ENCODE results near the gene EPHA1. TPM values are rescaled to one million over a fixed set of nuclear protein-coding genes. Genes with fewer than 3 reads are reported as not detected.

The EPHA1 gene
- total and polyA plus RNA-seq, 2 donors (not counting 1 experiment from before 2014, with no cell fraction given) = 0.39 to 0.49 TPM

DNA sequence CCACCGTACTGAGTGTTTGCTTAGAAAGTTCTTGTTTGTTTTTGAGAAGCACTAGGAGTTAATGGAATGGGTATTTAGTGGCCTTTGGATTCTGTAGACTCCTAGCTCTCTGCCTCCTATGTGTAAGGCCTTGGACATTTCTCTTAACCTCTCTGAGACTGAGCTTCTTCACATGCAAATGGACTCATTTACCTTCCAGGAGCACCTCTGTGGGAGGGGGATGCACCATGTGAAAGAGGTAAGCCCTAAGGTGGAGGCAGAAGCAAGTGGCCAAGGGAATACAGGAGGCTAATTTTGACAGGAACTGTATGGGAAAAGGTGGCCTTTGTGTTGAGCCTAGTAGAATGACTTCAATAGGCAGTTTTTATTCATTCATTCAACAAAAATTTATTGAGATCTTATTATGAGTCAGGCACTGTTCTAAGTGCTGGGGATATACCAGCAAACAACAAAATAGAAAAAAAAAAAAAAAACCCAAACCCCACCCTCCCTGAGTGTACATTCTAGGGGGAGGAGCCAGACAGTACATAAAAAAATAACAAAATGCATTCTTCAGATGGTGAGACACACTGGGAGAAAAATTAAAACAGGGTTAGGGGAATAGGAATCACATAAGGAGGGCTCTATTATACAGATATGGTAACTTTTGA, 9.2 kb upstream of the EPHA1 start:
- Mint-ChIP-seq H3K27ac (no peak overlapping the region), H3K9me3 (ENCODE audit: insufficient read depth) (no peaks in the 10 kb centered on the region), H3K4me3 (no peak overlapping the region), H3K27me3 (peaks cover 42% of the 10 kb centered on the region), H3K4me1 (no peaks in the 10 kb centered on the region)
- ChIA-PET CTCF (interaction anchor here (0.7 to 5.3 kb wide), 15 partner anchors 9 to 335 kb away, joined by 3 to 172 read pairs (median 4); partner anchors contain the start of gene TAS2R40), POLR2A (no interaction called here)
- DNase-seq = no peak
- H3K4me2 ChIP-seq (replicated peaks; ENCODE audit: low read depth, low read length, poor library complexity, severe bottlenecking) = no peak overlapping the region
- no peaks in the 10 kb centered on the region for H3K4me1 ChIP-seq (ENCODE audit: control insufficient read depth in 2 of 2, insufficient read depth in 2 of 2, low read length in 2 of 2)
- no peak overlapping the region for H3K27ac ChIP-seq (ENCODE audit: low read length in 2 of 2)
- no peaks in the 10 kb centered on the region for H3K36me3 ChIP-seq (replicated peaks in 1 of 2; ENCODE audit: control extremely low read depth in 1 of 2, control insufficient read depth in 1 of 2, extremely low read depth in 1 of 2, insufficient read depth in 2 of 2, low read length in 1 of 2)
- no CpG with 5 or more reads among the region's 1 CpG for WGBS (ENCODE audit: insufficient coverage)
- peaks cover 0 to 24% (median 14%) of the 10 kb centered on the region in 4 experiments for H3K27me3 ChIP-seq (replicated peaks in 1 of 4; ENCODE audit: control extremely low read depth in 1 of 4, control insufficient read depth in 3 of 4, insufficient read depth in 4 of 4, low read length in 3 of 4)
- intact Hi-C loops (cut with micrococcal nuclease) = loop anchor here (10.0 kb wide), 1 partner anchor 53 kb away; the partner anchor contains the start of gene FAM131B
- H3K79me2 ChIP-seq (ENCODE audit: control insufficient read depth, insufficient read depth, low read length) = no peaks in the 10 kb centered on the region
- no peak overlapping the region for H3K4me3 ChIP-seq (ENCODE audit: control extremely low read depth in 1 of 5, extremely low read depth in 1 of 5, insufficient read depth in 1 of 5, low read depth in 2 of 5, low read length in 4 of 5)
- H3K9me3 ChIP-seq (ENCODE audit: control extremely low read depth in 1 of 3, control insufficient read depth in 2 of 3, insufficient read depth in 1 of 3, low read length in 2 of 3) = no peaks in the 10 kb centered on the region
- ATAC-seq (ENCODE audit: low read depth) = no peak
- no peaks in the 10 kb centered on the region for H4K20me1 ChIP-seq (ENCODE audit: control insufficient read depth, insufficient read depth, low read length, poor library complexity, severe bottlenecking)
- no peak for TF ChIP-seq EZH2 (IDR thresholded peaks at IDR 0.05; ENCODE audit: borderline replicate concordance, insufficient read depth, low read depth, low read length, poor library complexity, severe bottlenecking)
- TF ChIP-seq, protein P1, sequence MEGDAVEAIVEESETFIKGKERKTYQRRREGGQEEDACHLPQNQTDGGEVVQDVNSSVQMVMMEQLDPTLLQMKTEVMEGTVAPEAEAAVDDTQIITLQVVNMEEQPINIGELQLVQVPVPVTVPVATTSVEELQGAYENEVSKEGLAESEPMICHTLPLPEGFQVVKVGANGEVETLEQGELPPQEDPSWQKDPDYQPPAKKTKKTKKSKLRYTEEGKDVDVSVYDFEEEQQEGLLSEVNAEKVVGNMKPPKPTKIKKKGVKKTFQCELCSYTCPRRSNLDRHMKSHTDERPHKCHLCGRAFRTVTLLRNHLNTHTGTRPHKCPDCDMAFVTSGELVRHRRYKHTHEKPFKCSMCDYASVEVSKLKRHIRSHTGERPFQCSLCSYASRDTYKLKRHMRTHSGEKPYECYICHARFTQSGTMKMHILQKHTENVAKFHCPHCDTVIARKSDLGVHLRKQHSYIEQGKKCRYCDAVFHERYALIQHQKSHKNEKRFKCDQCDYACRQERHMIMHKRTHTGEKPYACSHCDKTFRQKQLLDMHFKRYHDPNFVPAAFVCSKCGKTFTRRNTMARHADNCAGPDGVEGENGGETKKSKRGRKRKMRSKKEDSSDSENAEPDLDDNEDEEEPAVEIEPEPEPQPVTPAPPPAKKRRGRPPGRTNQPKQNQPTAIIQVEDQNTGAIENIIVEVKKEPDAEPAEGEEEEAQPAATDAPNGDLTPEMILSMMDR (IDR thresholded peaks at IDR 0.05) = no peak
- no peak overlapping the region for H2AFZ ChIP-seq (ENCODE audit: insufficient read depth, low read depth, low read length, poor library complexity, severe bottlenecking)
- no peak overlapping the region for H3K9ac ChIP-seq (ENCODE audit: low read length)

DNA sequence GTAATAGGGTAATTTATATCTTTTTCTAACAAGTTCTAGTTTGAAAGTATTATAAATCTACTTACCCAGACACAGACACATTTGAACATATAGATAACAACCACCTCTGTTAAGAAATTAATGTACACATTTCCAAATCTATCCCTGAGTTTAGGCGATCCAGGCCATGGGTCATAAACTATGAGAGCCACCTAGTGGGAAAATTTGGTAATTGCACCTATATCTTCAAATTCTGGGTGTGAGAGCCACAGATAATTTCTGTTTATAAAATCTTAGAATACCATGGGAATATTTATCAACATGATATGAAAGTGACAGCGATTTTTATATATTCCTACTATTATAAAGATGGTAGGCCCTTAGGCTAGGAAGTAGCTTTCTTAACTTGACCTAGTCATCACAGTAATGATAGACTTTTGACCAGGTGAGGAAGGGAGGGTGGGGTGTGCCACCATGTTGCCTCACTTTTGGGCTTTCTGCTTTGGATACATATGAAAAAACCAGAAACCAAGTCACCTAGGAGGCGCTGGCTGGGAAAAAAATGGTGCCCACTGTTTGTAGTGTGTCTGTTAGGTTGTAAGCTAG, 8.0 kb upstream of the EPHA1 start:
- POLR2A ChIA-PET = interaction anchor here (1.1 kb wide), 1 partner anchor 10 kb away, joined by 3 read pairs; no protein-coding TSS in a partner anchor
- no peak overlapping the region for H3K27ac ChIP-seq (ENCODE audit: low read length in 2 of 2)
- no peaks in the 10 kb centered on the region for H3K79me2 ChIP-seq (ENCODE audit: control insufficient read depth, insufficient read depth, low read length)
- intact Hi-C loops (cut with micrococcal nuclease) = loop anchor here (1.0 to 10.0 kb wide), 3 partner anchors 36 to 176 kb away; partner anchors contain the start of gene FAM131B
- no peak overlapping the region for H3K9ac ChIP-seq (ENCODE audit: low read length)
- H2AFZ ChIP-seq (ENCODE audit: insufficient read depth, low read depth, low read length, poor library complexity, severe bottlenecking) = no peak overlapping the region
- H3K4me3 Mint-ChIP-seq = no peak overlapping the region
- peak; percentile 63 for ATAC-seq (ENCODE audit: low read depth)
- peaks cover 54% of the 10 kb centered on the region for H3K27me3 Mint-ChIP-seq
- no peak overlapping the region for H3K4me2 ChIP-seq (replicated peaks; ENCODE audit: low read depth, low read length, poor library complexity, severe bottlenecking)
- H4K20me1 ChIP-seq (ENCODE audit: control insufficient read depth, insufficient read depth, low read length, poor library complexity, severe bottlenecking) = no peaks in the 10 kb centered on the region
- CTCF ChIA-PET = interaction anchor here (0.6 to 5.3 kb wide), 29 partner anchors 10 to 386 kb away, joined by 3 to 172 read pairs (median 4); partner anchors contain the start of genes CASP2, FAM131B and TAS2R40
- no peaks in the 10 kb centered on the region for H3K36me3 ChIP-seq (replicated peaks in 1 of 2; ENCODE audit: control extremely low read depth in 1 of 2, control insufficient read depth in 1 of 2, extremely low read depth in 1 of 2, insufficient read depth in 2 of 2, low read length in 1 of 2)
- no CpG with 5 or more reads among the region's 3 CpGs for WGBS (ENCODE audit: insufficient coverage)
- no peak overlapping the region for H3K27ac Mint-ChIP-seq
- DNase-seq = peak; percentile 65
- H3K27me3 ChIP-seq (replicated peaks in 1 of 4; ENCODE audit: control extremely low read depth in 1 of 4, control insufficient read depth in 3 of 4, insufficient read depth in 4 of 4, low read length in 3 of 4) = peaks cover 0 to 33% (median 17%) of the 10 kb centered on the region in 4 experiments
- H3K4me1 Mint-ChIP-seq = no peaks in the 10 kb centered on the region
- TF ChIP-seq, protein P1 (IDR thresholded peaks at IDR 0.05) = peak; percentile 87
- no peak for TF ChIP-seq EZH2 (IDR thresholded peaks at IDR 0.05; ENCODE audit: borderline replicate concordance, insufficient read depth, low read depth, low read length, poor library complexity, severe bottlenecking)
- H3K9me3 Mint-ChIP-seq (ENCODE audit: insufficient read depth) = no peaks in the 10 kb centered on the region
- H3K4me1 ChIP-seq (ENCODE audit: control insufficient read depth in 2 of 2, insufficient read depth in 2 of 2, low read length in 2 of 2) = no peaks in the 10 kb centered on the region
- H3K9me3 ChIP-seq (ENCODE audit: control extremely low read depth in 1 of 3, control insufficient read depth in 2 of 3, insufficient read depth in 1 of 3, low read length in 2 of 3) = no peaks in the 10 kb centered on the region
- no peak overlapping the region for H3K4me3 ChIP-seq (ENCODE audit: control extremely low read depth in 1 of 5, extremely low read depth in 1 of 5, insufficient read depth in 1 of 5, low read depth in 2 of 5, low read length in 4 of 5)
